ENCODE measurements around the gene RLF. TPM values are rescaled to one million over a fixed set of nuclear protein-coding genes. Genes with fewer than 3 reads are reported as not detected.

Gene RLF
- total and polyA plus RNA-seq, 10 of the 15 experiments (the other 5 are each of a cell fraction or from before 2014, with no cell fraction given): 2.0 to 19.8 (median 8.7) TPM

DNA sequence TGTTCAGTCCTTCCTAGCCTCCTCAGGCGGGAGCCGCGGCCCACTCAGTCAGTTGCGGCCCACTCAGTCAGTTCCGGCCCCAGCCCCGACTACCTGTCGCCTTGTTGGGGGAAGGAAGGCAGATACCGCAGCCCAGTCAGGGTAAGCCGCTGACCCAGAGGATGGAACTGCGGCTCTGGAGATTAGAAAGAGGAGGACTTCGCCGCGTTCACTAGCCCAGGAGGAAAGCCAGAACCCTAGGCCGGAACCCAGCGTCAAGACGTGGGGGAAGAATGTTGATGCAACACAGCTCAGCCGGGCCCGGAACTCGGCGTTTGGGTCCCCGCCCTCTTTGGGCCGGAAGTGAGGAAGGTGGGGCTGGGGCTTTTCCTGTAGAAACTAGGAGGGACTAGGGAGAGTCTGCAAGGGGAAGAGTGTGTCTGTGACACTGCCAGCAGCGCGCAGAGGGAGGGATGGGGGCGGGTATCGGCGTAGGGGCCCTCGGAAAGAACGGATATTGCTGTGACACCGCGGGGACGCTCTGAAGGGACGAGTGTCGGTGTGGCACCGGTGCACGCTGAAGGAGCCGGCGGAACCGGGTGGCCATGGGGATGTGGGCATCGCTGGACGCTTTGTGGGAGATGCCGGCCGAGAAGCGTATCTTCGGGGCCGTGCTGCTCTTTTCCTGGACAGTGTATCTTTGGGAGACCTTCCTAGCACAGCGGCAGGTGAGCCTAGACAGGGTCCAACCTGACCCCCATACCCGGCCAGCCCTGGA is 96.7 kb downstream of the RLF start, which contains the start of gene ZMPSTE24 (continued):
- TF ChIP-seq NR2C1 (IDR thresholded peaks at IDR 0.05) (peak; percentile 55; the same call in 1 of the 2 replicates), ZBTB40 (IDR thresholded peaks at IDR 0.05; ENCODE audit: borderline replicate concordance) (peak; percentile 99), NRF1 (conservative IDR thresholded peaks at IDR 0.05; ENCODE audit: low read depth, low read length) (no peak), KLF5 (IDR thresholded peaks at IDR 0.05; ENCODE audit: partially characterized antibody) (peak; percentile 50), SREBF2 (IDR thresholded peaks at IDR 0.05; ENCODE audit: low read length) (peak; percentile 63; the same call in 1 of the 2 replicates), SMC3 (IDR thresholded peaks at IDR 0.05; ENCODE audit: borderline replicate concordance, low read length) (no peak; the same call in 1 of the 2 replicates), BRCA1 (IDR thresholded peaks at IDR 0.05; ENCODE audit: low read depth, low read length) (no peak), RFX5 (IDR thresholded peaks at IDR 0.05; ENCODE audit: low read depth, low read length) (no peak), PAX8 (IDR thresholded peaks at IDR 0.05) (no peak), POLR2A (IDR thresholded peaks at IDR 0.05; ENCODE audit: low read depth, low read length) (peak; percentile 90), USF1 (IDR thresholded peaks at IDR 0.05; ENCODE audit: borderline replicate concordance, extremely low read length, insufficient read depth, low read depth, low read length) (no peak), ZNF274 (IDR thresholded peaks at IDR 0.05; ENCODE audit: insufficient read depth, insufficient read length) (no peak), BCL3 (IDR thresholded peaks at IDR 0.05; ENCODE audit: borderline replicate concordance, insufficient read depth, low read depth, low read length, poor library complexity, severe bottlenecking) (peak; percentile 12), RCOR1 (conservative IDR thresholded peaks at IDR 0.05; ENCODE audit: low read depth, low read length) (peak; percentile 94; the same call in 1 of the 2 replicates), SMARCA5 (IDR thresholded peaks at IDR 0.05) (peak; percentile 72), NBN (IDR thresholded peaks at IDR 0.05) (peak; percentile 99), NFIC (IDR thresholded peaks at IDR 0.05; ENCODE audit: low read depth, low read length) (no peak; the same call in 1 of the 2 replicates), LARP7 (IDR thresholded peaks at IDR 0.05) (peak; percentile 76), HSF1 (IDR thresholded peaks at IDR 0.05; ENCODE audit: low read depth, low read length) (peak; percentile 73; the same call in 1 of the 2 replicates)
- TF ChIP-seq, protein P1, sequence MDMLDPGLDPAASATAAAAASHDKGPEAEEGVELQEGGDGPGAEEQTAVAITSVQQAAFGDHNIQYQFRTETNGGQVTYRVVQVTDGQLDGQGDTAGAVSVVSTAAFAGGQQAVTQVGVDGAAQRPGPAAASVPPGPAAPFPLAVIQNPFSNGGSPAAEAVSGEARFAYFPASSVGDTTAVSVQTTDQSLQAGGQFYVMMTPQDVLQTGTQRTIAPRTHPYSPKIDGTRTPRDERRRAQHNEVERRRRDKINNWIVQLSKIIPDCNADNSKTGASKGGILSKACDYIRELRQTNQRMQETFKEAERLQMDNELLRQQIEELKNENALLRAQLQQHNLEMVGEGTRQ (IDR thresholded peaks at IDR 0.05; ENCODE audit: borderline replicate concordance, low read depth, low read length): no peak
- TF ChIP-seq, protein P2, sequence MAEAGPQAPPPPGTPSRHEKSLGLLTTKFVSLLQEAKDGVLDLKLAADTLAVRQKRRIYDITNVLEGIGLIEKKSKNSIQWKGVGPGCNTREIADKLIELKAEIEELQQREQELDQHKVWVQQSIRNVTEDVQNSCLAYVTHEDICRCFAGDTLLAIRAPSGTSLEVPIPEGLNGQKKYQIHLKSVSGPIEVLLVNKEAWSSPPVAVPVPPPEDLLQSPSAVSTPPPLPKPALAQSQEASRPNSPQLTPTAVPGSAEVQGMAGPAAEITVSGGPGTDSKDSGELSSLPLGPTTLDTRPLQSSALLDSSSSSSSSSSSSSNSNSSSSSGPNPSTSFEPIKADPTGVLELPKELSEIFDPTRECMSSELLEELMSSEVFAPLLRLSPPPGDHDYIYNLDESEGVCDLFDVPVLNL (IDR thresholded peaks at IDR 0.05; ENCODE audit: low read depth, low read length): 0 out of 2 replicates have a peak, but pooled peaks have one; percentile 39

Measured in GM12878 (cell line).